Loucy (cell line): Measurements from ENCODE around the gene ART4.

ENCODE experiments used
- H2AFZ ChIP-seq: fragments of 200-600 bp; sonication (generic); 2 replicates; pipeline ENCODE4 v1.6.0; 2016; ENCODE audit warnings: antibody characterized with exemption, mild to moderate bottlenecking, low read length, moderate library complexity
- H3F3A ChIP-seq: fragments of 200-600 bp; 2 replicates; pipeline ENCODE4 v1.6.0; 2016; ENCODE audit warnings: antibody characterized with exemption, low read depth, mild to moderate bottlenecking
- H3K27me3 ChIP-seq: fragments of 200-600 bp; sonication (generic); 2 replicates; pipeline ENCODE4 v1.6.1; 2014; ENCODE audit warnings: low read length, mild to moderate bottlenecking; ENCODE audit not compliant: insufficient read depth, poor library complexity, severe bottlenecking
- H3K36me3 ChIP-seq: fragments of 200-600 bp; sonication (generic); 2 replicates; pipeline ENCODE4 v1.6.1; 2016; ENCODE audit warnings: low read length; ENCODE audit not compliant: insufficient read depth
- H3K4me1 ChIP-seq: fragments of 200-600 bp; sonication (generic); 2 replicates; pipeline ENCODE4 v1.5.1; 2014; ENCODE audit warnings: low read length, mild to moderate bottlenecking; ENCODE audit not compliant: insufficient read depth, poor library complexity, severe bottlenecking
- H3K4me2 ChIP-seq: fragments of 200-600 bp; sonication (generic); 2 replicates; pipeline ENCODE4 v1.6.0; 2014; ENCODE audit warnings: antibody characterized with exemption, low read length, low read depth, mild to moderate bottlenecking; ENCODE audit not compliant: poor library complexity, severe bottlenecking
- H3K4me3 ChIP-seq: fragments of 200-600 bp; sonication (generic); 2 replicates; pipeline ENCODE4 v1.5.1; 2014; ENCODE audit warnings: low read length, mild to moderate bottlenecking, mixed read lengths; ENCODE audit not compliant: poor library complexity, severe bottlenecking
- H3K79me2 ChIP-seq: fragments of 200-600 bp; sonication (generic); 2 replicates; pipeline ENCODE4 v1.6.1; 2014; ENCODE audit warnings: low read length; ENCODE audit not compliant: insufficient read depth
- H3K9ac ChIP-seq: fragments of 200-600 bp; sonication (generic); 2 replicates; pipeline ENCODE4 v1.6.0; 2014; ENCODE audit warnings: mild to moderate bottlenecking, low read depth, low read length, moderate library complexity; ENCODE audit not compliant: poor library complexity, severe bottlenecking
- H3K9me2 ChIP-seq: fragments of 200-600 bp; sonication (generic); replicated peaks from 2 replicates; pipeline ENCODE4 v1.6.1; 2016; ENCODE audit warnings: low read depth, low read length, mixed read lengths
- H3K9me3 ChIP-seq: fragments of 200-600 bp; sonication (generic); 2 replicates; pipeline ENCODE4 v1.6.1; 2014; ENCODE audit warnings: mild to moderate bottlenecking, antibody characterized with exemption, low read length, low read depth; ENCODE audit not compliant: insufficient read depth
- H4K20me1 ChIP-seq: fragments of 200-600 bp; sonication (generic); 2 replicates; pipeline ENCODE4 v1.6.0; 2014; ENCODE audit warnings: antibody characterized with exemption, low read length, mild to moderate bottlenecking; ENCODE audit not compliant: insufficient read depth, poor library complexity, severe bottlenecking
- CTCF ChIP-seq: fragments of 200-600 bp; sonication (generic); conservative IDR thresholded peaks from 2 replicates; pipeline ENCODE4 v1.5.1; 2014; ENCODE audit warnings: mild to moderate bottlenecking, antibody characterized with exemption, low read length
- EZH2phosphoT487 ChIP-seq: fragments of 200-600 bp; IDR thresholded peaks from 2 replicates; pipeline ENCODE4 v1.6.1; 2018; ENCODE audit warnings: antibody characterized with exemption, mild to moderate bottlenecking, moderate library complexity, borderline replicate concordance

ART4 gene

DNA sequence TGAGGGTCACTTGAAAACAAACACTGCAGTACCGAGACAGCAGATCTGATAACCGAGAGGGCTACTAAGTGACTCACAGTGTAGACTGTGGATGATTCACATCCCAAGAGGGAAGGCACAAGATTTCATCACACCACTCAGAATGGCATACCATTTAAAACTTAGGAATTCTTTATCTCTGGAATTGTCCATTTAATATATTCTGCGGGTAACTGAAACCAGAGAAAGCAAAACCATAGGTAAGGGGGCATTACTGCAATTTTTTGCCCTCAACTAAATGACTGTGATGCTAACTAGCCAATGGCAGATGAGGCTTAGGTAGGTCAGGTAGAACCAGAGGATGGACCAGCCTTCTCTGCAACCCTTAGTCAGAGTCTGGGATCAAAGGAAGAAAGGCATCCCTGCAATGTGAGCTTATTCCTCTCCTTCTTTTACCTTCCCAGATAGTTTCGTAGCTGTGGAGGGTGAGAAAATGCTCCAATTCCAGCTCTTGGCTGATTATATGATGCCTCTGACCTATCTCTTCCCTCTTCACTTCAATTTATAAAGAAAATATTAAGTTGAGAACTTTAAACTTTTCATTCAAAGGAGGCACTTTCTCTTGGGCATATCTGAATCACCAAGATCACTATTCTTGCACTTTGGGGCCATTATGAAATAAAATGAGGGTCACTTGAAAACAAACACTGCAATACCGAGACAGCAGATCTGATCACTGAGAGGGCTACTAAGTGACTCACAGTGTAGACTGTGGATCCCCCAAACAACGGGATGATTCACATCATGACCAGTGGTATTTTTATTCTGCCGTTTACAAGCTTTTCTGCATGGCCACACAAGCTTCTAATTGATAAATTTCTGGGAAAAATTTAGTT is 6.8 kb downstream of the ART4 start:
- peaks cover 13% of the 10 kb centered on the region for H3K27me3 ChIP-seq
- no peak overlapping the region for H2AFZ ChIP-seq
- H4K20me1 ChIP-seq: no peaks in the 10 kb centered on the region
- no peaks in the 10 kb centered on the region for H3K9me2 ChIP-seq
- no peaks in the 10 kb centered on the region for H3K4me1 ChIP-seq
- no peaks in the 10 kb centered on the region for H3K79me2 ChIP-seq
- no peak overlapping the region for H3K4me3 ChIP-seq
- H3K9ac ChIP-seq: no peak overlapping the region
- TF ChIP-seq CTCF: no peak
- TF ChIP-seq EZH2phosphoT487: no peak
- no peak overlapping the region for H3K4me2 ChIP-seq
- no peaks in the 10 kb centered on the region for H3K36me3 ChIP-seq
- no peaks in the 10 kb centered on the region for H3K9me3 ChIP-seq
- no peaks in the 10 kb centered on the region for H3F3A ChIP-seq

- Histone ChIP-seq H3K9me2 (no peaks in the 10 kb centered on the region), H3K4me2 (no peak overlapping the region), H2AFZ (no peak overlapping the region), H3K9me3 (no peaks in the 10 kb centered on the region), H3K36me3 (no peaks in the 10 kb centered on the region), H3K79me2 (no peaks in the 10 kb centered on the region), H4K20me1 (no peaks in the 10 kb centered on the region), H3K4me1 (no peaks in the 10 kb centered on the region), H3K4me3 (no peak overlapping the region), H3K27me3 (peaks cover 11% of the 10 kb centered on the region), H3F3A (no peaks in the 10 kb centered on the region), H3K9ac (no peak overlapping the region)
- TF ChIP-seq EZH2phosphoT487: no peak
- TF ChIP-seq CTCF: no peak
These were observed 8.8 kb downstream of the ART4 start for GRCh38 chr12:14834509-14834908.

DNA sequence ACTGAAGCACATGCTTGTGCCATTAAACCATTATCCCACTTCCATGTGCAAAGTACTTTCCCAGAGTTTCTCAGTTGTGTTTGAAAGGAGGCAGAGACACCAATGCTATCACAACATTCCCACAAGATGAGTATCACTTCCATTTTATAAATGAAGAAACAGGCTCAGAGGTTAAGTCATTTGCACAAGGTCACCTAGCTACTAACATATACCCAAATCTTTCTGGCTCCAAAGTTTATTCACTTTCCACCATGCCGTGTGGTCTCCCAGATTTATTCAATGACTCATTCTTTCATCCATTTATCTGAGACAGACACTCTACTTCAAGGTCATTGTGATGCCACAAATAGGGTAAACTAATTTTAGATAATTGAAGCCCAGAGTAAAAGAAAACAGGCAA is 9.4 kb downstream of the ART4 start:
- no peaks in the 10 kb centered on the region for H3F3A ChIP-seq
- no peak overlapping the region for H3K9ac ChIP-seq
- peaks cover 5% of the 10 kb centered on the region for H3K27me3 ChIP-seq
- no peaks in the 10 kb centered on the region for H3K4me1 ChIP-seq
- no peak overlapping the region for H3K4me2 ChIP-seq
- no peaks in the 10 kb centered on the region for H4K20me1 ChIP-seq
- TF ChIP-seq CTCF (no peak), EZH2phosphoT487 (no peak)
- H3K9me3 ChIP-seq: no peaks in the 10 kb centered on the region
- no peak overlapping the region for H2AFZ ChIP-seq
- H3K79me2 ChIP-seq: no peaks in the 10 kb centered on the region
- no peaks in the 10 kb centered on the region for H3K9me2 ChIP-seq
- H3K36me3 ChIP-seq: no peaks in the 10 kb centered on the region
- no peak overlapping the region for H3K4me3 ChIP-seq
